Right lobe of liver (tissue), 4 donors: Measurements from ENCODE around the gene INPP4B.

Experiments used
- CTCF ChIP-seq, 4 donors: fragments of 200-600 bp in 3 of 4; fragments of 450-650 bp in 1 of 4; IDR thresholded peaks; one replicate each; pipeline versions ENCODE4 v1.5.1 to v1.8.0; 2016 to 2022; ENCODE audit warnings: antibody characterized with exemption in 4 of 4, mild to moderate bottlenecking in 2 of 4
- POLR2A ChIP-seq: fragments of 450-650 bp; IDR thresholded peaks from one replicate; pipeline ENCODE4 v1.6.1; 2017; ENCODE audit warnings: antibody characterized with exemption, mild to moderate bottlenecking
- donor health status: DM: no; HTN: no; CAD: no.
- donor health status: DM: no; HTN: no; CAD: no.
- donor health status: DM: no; HTN: yes; CAD: no.

GRCh38 chr4:142411993-142412392, 434.1 kb downstream of the INPP4B start:
- TF ChIP-seq POLR2A: no peak
- TF ChIP-seq CTCF (IDR thresholded peaks at IDR 0.05): no peak
